ENCODE measurements around the gene TLCD5.

Gene TLCD5

GRCh38 chr11:120302001-120302805 is 22.9 kb upstream of the TLCD5 start:
- H3K4me1 Mint-ChIP-seq = no peaks in the 10 kb centered on the region
- no peak for DNase-seq
- no peak overlapping the region for H3K4me3 Mint-ChIP-seq
- H3K27ac Mint-ChIP-seq = no peak overlapping the region
- no peak for ATAC-seq
- H3K27me3 Mint-ChIP-seq = peaks cover 77% of the 10 kb centered on the region
- H3K9me3 Mint-ChIP-seq = no peaks in the 10 kb centered on the region

GRCh38 chr11:120303004-120303637 is 22.0 kb upstream of the TLCD5 start:
- Mint-ChIP-seq H3K4me1 (no peaks in the 10 kb centered on the region), H3K27ac (no peak overlapping the region), H3K27me3 (peaks cover 68% of the 10 kb centered on the region), H3K9me3 (no peaks in the 10 kb centered on the region), H3K4me3 (no peak overlapping the region)
- DNase-seq (peak; percentile 42 to 66), ATAC-seq (peak; percentile 76)

- Mint-ChIP-seq H3K4me3 (no peak overlapping the region), H3K9me3 (no peaks in the 10 kb centered on the region), H3K27me3 (peaks cover 58% of the 10 kb centered on the region), H3K27ac (no peak overlapping the region), H3K4me1 (no peaks in the 10 kb centered on the region)
- ATAC-seq (no peak), DNase-seq (no peak)
These were observed 20.6 kb upstream of the TLCD5 start for GRCh38 chr11:120304526-120304925.

DNA sequence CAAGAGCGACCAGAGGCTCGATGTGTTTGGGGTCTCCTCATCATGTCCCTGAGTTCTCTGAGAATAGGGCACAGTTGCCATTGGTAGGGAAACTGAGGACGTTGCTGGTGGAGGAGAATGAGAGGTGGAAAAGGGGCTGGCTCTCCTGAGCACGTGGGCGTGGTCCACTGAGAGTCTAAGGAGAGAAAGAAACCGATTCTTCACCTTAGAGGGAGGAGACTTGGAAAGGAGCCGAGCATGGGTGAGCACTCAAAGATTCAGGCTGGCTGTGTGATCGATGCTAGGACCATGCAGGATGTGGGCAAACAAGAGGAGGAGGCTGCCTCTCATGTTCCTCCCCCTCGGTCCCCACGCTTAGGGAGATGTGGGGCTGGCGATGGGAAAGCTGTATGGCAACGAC is 19.8 kb upstream of the TLCD5 start:
- no peaks in the 10 kb centered on the region for H3K9me3 Mint-ChIP-seq
- H3K27ac Mint-ChIP-seq = no peak overlapping the region
- peaks cover 53% of the 10 kb centered on the region for H3K27me3 Mint-ChIP-seq
- H3K4me3 Mint-ChIP-seq = no peak overlapping the region
- DNase-seq (no peak), ATAC-seq (no peak)
- no peaks in the 10 kb centered on the region for H3K4me1 Mint-ChIP-seq

GRCh38 chr11:120306519-120307242 is 18.4 kb upstream of the TLCD5 start:
- H3K27ac Mint-ChIP-seq = no peak overlapping the region
- H3K4me1 Mint-ChIP-seq = no peaks in the 10 kb centered on the region
- no peak for ATAC-seq

GRCh38 chr11:120307476-120307875 is 17.6 kb upstream of the TLCD5 start:
- no peak overlapping the region for H3K4me3 Mint-ChIP-seq
- no peaks in the 10 kb centered on the region for H3K4me1 Mint-ChIP-seq
- no peak for ATAC-seq
- H3K9me3 Mint-ChIP-seq = no peaks in the 10 kb centered on the region
- peaks cover 35% of the 10 kb centered on the region for H3K27me3 Mint-ChIP-seq
- H3K27ac Mint-ChIP-seq = peak overlapping the region in 1 of 2 donors; percentile 4
- DNase-seq = no peak

More at GRCh38 chr11:120306519-120307242, 18.4 kb upstream of the TLCD5 start:
- no peak for DNase-seq
- H3K9me3 Mint-ChIP-seq = no peaks in the 10 kb centered on the region
- no peak overlapping the region for H3K4me3 Mint-ChIP-seq
- peaks cover 43% of the 10 kb centered on the region for H3K27me3 Mint-ChIP-seq

- Mint-ChIP-seq H3K4me3 (no peak overlapping the region), H3K4me1 (no peaks in the 10 kb centered on the region), H3K27me3 (peaks cover 31% of the 10 kb centered on the region), H3K27ac (no peak overlapping the region), H3K9me3 (no peaks in the 10 kb centered on the region)
- DNase-seq (no peak), ATAC-seq (no peak)
These were observed 17.0 kb upstream of the TLCD5 start for GRCh38 chr11:120308081-120308480.

GRCh38 chr11:120310870-120311269 is 14.2 kb upstream of the TLCD5 start:
- H3K4me3 Mint-ChIP-seq = no peak overlapping the region
- peaks cover 8% of the 10 kb centered on the region for H3K27me3 Mint-ChIP-seq
- H3K9me3 Mint-ChIP-seq = no peaks in the 10 kb centered on the region
- no peaks in the 10 kb centered on the region for H3K4me1 Mint-ChIP-seq
- no peak for DNase-seq
- no peak overlapping the region for H3K27ac Mint-ChIP-seq
- no peak for ATAC-seq

- Mint-ChIP-seq H3K27ac (no peak overlapping the region), H3K9me3 (no peaks in the 10 kb centered on the region), H3K27me3 (peaks cover 23% of the 10 kb centered on the region), H3K4me3 (no peak overlapping the region), H3K4me1 (no peaks in the 10 kb centered on the region)
- DNase-seq (no peak), ATAC-seq (no peak)
These were observed 10.2 kb upstream of the TLCD5 start for GRCh38 chr11:120314861-120315260.

DNA sequence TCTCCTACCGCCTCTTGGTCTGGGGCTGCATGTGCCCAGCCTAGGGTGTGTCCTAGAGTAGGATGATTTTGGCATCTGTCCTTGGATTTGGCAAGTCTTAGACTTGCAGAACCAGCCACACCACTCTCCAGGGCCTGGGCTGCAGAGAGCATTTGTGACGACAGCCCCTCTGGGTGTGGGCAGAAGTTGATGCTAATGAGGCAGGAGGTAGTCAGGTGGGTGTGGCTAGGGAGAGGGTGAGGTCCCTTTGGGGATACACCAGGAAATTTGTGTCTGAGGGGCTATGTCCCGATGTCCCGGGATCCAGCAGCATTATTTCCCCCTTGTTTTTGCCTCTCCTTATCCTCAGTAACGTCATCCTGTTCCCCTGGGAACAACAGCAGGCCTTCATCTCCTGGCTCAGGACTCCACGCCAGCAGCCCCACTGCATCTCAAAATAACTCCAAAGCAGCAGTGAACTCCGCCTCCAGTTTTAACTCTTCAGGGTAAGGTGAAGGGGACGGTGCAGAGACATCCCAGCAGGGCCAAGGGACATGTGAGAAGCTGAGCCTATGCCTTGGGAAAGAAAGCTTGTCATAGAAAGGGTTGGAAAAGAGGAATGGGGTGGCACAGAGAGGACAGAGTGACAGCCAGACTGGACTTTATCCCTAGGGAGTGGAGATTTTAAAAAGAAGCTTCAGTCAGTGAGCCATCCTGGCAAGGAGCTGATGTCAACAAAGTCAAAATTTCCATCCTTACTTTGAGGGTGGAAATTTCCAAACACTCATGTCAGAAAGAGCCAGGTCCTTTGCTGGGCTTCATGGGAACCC is 8.0 kb upstream of the TLCD5 start:
- H3K9me3 Mint-ChIP-seq = no peaks in the 10 kb centered on the region
- no peak overlapping the region for H3K27ac Mint-ChIP-seq
- no peak for ATAC-seq
- no peak for DNase-seq
- H3K4me3 Mint-ChIP-seq = no peak overlapping the region
- H3K27me3 Mint-ChIP-seq = peaks cover 29% of the 10 kb centered on the region
- no peaks in the 10 kb centered on the region for H3K4me1 Mint-ChIP-seq

- H3K27me3 Mint-ChIP-seq = peaks cover 36% of the 10 kb centered on the region
- no peaks in the 10 kb centered on the region for H3K9me3 Mint-ChIP-seq
- no peak for ATAC-seq
- peak overlapping the region in 1 of 2 donors; percentile 37 for H3K27ac Mint-ChIP-seq
- H3K4me3 Mint-ChIP-seq = no peak overlapping the region
- no peak for DNase-seq
- no peaks in the 10 kb centered on the region for H3K4me1 Mint-ChIP-seq
These were observed 7.2 kb upstream of the TLCD5 start for GRCh38 chr11:120317689-120318480.

DNA sequence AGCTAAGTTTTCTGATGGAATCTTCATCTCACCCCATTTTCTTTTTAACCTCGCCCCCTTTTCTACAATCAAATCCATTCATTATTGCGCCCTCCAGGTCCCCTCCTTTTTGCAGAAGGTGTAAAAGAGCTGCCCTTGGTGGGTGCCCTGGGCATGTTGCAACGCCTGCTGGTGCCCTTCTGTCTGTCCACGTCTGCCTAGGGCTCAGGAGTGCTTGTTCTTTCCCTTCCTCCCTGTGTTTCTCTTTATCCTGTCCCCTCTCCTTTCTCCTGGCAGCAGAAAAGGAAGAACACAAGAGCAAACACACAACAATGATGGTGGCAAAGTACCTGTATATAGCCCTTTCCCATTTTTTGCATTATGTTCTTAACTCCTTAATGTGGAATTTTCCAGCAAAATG is 6.2 kb upstream of the TLCD5 start:
- no peak overlapping the region for H3K27ac Mint-ChIP-seq
- no peak overlapping the region for H3K4me3 Mint-ChIP-seq
- peaks cover 45% of the 10 kb centered on the region for H3K27me3 Mint-ChIP-seq
- H3K9me3 Mint-ChIP-seq = no peaks in the 10 kb centered on the region
- H3K4me1 Mint-ChIP-seq = no peaks in the 10 kb centered on the region
- ATAC-seq (no peak), DNase-seq (no peak)

DNA sequence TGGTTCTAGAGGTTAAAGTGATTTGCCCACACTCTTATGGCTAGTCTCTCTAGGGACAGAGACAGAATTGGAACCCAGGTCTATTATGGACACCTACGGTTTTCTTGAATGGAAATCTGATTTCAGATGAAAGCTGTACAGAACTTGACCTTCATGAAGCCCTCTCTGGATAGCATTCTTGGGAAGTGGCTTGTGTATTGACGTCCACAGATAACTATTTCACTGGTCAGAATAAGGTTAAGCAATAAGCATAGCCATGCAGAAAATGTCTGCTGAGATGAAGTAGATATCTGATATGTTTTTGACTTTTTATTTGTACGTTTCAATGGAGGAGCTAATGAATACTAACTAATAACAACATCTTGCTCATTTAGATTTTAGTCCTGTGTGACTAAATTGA is 1.1 kb downstream of the TLCD5 start:
- Mint-ChIP-seq H3K4me3 (peak overlapping the region; percentile 61 to 70), H3K27me3 (peaks cover 77% of the 10 kb centered on the region), H3K27ac (no peak overlapping the region), H3K9me3 (no peaks in the 10 kb centered on the region), H3K4me1 (peaks cover 19% of the 10 kb centered on the region)
- DNase-seq (no peak), ATAC-seq (no peak)

- no peak overlapping the region for H3K4me3 Mint-ChIP-seq
- H3K9me3 Mint-ChIP-seq = no peaks in the 10 kb centered on the region
- ATAC-seq (no peak), DNase-seq (no peak)
- H3K4me1 Mint-ChIP-seq = peaks cover 19% of the 10 kb centered on the region
- H3K27me3 Mint-ChIP-seq = peaks cover 76% of the 10 kb centered on the region
- no peak overlapping the region for H3K27ac Mint-ChIP-seq
These were observed 1.8 kb downstream of the TLCD5 start for GRCh38 chr11:120326845-120327281.

DNA sequence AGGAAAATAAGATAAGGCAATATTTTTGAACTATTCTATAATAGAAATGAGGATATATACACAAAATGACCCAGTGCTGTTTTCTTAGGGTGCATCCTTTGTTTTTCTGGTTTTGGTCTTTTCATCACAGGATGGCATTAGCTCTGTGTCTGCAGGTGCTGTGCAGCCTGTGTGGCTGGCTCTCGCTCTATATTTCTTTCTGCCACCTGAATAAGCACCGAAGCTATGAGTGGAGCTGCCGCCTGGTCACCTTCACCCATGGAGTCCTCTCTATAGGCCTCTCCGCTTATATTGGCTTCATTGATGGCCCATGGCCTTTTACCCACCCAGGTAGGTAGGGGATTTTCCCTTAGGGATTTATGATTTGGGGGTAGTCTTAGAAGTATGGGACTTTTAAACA is 2.2 kb downstream of the TLCD5 start:
- no peaks in the 10 kb centered on the region for H3K9me3 Mint-ChIP-seq
- H3K4me1 Mint-ChIP-seq = peaks cover 19% of the 10 kb centered on the region
- H3K4me3 Mint-ChIP-seq = no peak overlapping the region
- peaks cover 73% of the 10 kb centered on the region for H3K27me3 Mint-ChIP-seq
- DNase-seq = no peak
- no peak overlapping the region for H3K27ac Mint-ChIP-seq
- ATAC-seq = no peak
